Stimulated activated naive CD4-positive, alpha-beta T cell (primary cell): ENCODE measurements around the gene ZCCHC2.

ENCODE experiments used
- DNase-seq, 6 experiments: peaks; one replicate each; lab custom pipeline; 2025; lab: John Stamatoyannopoulos, UW

The ZCCHC2 gene

DNA sequence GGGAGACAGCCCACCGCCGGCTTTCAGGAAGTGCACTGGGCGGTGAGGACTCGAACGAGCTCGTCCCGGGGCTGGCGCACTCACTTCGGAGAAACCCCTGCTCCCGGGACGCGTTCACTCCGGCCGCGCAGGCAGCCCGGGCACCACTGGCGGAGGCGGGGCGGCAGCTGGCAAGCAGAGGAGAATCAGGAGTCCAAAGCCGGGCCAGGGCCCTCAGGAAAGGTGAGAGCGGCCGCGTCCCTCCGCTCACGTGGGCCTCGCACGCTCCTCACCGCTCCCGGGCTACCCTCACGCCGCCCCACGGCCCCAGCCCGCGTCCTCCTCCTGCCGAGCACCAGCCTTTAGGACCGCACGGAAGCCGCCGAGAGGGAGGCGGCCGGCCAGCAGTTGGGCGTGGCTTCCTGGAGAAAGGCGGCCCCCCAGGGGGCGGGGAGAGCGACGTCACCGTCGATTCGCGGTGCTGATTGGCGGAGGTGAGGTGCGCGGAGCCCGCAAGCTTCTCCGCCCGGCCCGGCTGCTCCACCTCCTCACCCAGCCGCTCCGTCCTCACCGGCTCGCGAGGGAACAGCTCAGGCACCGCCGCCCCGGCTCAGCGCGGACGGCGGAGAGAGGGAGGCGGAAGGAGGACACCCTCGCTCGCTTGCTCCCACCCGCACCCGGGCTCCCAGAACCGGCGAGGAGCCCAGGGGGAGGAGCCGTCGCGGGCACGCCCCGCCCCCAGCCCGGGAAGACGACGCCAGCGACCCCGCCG, at the start of gene ZCCHC2:
Gene ZCCHC2, plus strand, starts transcription at position 522 of the 751 bp plus-strand sequence. CDS start 400 bp downstream, outside the sequence.
- peak; percentile 95 to 98 (median 98) for DNase-seq

DNA sequence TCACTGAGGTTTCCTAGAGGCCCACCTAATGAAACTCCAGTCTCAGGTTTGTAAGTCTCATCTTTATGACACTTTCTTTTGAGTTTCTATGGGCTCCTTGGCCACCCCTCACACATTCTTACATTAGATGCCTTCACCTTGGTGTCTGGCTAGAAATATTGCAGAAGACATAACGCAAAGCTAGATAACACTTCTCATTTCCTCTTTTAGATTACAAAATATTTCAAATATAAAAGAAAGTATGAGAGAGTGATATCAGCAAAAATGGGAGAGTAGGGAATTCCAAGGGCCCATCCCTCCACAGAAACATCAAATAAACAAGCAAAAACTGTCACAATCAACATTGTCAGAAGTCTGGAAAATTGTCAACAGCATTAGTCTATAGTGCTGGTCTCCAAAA, 43.3 kb upstream of the ZCCHC2 start:
- DNase-seq, result no peak

GRCh38 chr18:62480927-62481326, 41.9 kb upstream of the ZCCHC2 start:
- DNase-seq, result no peak

DNA sequence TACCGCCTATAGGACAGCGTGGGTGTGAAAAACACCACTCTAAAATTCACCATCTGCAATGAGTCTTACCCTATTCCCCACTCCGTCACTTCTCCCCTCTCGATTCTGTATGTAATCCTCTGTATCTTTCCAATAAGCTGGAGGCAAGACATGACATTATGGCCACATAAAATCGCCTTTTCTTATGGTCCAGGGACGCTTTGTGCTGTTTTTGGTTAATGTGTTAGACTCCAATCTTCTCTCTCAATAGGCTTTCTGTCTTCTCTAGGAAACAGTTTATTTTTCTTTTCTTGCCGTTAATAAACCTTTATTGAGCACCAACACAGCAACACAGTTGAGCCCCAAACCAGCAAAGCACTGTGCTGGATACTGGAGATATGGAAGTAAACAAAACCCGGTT, 37.9 kb upstream of the ZCCHC2 start:
- no peak for DNase-seq

DNA sequence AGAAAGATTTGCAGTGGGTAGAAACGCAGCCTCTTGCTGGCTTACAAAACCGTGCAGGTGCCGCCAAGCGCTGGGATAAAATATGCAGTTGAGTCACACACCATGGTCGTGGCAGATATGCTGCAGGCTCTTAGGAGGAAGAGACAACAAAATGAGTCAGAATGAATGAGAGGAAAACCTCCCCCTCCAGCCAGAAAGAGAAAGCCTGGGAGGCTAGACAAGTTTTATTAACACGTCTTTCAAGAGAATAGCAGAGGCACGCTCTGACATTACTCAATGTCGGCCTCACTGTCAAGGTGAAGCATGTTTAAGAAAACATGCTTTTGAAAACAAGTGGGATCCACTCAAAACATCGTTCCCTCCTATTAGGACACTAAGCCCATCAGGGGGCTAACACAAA, 37.1 kb upstream of the ZCCHC2 start:
- DNase-seq, result no peak

DNA sequence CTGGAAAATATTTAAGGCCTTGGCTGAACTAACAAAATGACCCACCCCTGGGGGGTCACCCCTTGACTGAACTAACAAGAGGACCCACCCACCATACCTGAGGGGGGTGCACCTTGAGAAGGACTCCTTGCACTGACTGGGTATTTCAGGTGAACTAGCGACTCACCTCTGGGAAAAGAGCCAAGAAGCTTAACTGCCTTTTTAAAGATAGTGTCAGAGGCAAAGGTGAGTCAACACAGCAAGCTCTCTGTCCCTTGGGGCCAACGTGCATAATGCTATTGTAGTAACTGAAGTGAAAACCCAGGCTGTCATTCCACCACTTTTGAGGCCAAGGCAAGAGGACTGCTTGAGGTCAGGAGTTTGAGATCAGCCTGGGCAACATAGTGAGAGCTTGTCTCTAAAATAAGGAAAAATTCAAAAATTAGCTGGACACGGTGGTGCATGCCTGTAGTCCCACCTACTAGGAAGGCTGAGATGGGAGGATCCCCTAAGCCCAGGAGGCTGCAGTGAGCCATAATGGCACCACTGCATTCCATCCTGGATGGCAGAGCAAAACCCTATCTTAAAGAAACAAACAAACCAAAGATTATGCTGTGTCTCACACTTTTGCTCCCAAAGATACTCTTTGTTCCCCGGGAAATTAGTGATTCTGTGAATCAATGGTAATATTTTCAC, 36.4 kb upstream of the ZCCHC2 start:
- no peak for DNase-seq

- no peak for DNase-seq
Measured at GRCh38 chr18:62487161-62487560, 35.7 kb upstream of the ZCCHC2 start.

GRCh38 chr18:62490967-62491695, 31.7 kb upstream of the ZCCHC2 start:
- no peak for DNase-seq

DNA sequence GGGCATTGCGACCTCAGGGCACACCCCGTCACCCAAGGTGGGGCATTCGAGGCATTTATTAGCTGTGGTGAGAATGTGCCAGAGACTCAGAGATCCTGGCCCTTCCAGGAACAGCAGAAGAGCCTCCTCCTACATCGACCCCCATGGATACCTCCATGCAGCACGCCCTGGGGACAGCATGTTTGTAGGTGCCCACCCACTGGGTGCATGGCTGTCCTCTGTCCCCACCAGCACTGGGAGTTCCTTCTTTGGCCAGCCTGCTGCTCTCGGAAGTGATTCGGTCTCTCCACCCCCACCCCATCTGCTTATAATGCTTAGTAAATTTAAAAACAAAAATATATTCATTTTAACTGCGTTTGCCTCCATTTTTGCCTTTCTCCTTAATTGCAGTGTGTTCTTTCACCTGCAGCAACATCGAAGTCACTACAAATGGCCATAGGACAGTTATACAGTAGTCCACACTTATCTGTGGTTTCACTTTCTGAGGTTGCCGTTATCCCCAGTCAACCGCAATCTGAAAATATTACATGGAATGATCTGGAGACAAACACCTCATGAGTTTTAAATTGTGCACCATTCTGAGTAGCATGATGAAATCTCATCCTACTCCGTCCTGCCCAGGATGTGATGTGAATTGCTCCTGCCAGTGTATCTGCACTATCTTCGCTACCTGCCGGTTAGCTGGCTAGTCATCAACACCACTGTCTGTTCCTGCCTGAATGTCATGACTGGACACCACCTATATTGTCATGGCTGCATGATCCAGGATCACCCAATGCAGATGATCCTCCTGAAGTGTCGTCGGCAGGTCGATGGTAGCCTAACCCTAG, 29.6 kb upstream of the ZCCHC2 start:
- DNase-seq, result no peak

DNA sequence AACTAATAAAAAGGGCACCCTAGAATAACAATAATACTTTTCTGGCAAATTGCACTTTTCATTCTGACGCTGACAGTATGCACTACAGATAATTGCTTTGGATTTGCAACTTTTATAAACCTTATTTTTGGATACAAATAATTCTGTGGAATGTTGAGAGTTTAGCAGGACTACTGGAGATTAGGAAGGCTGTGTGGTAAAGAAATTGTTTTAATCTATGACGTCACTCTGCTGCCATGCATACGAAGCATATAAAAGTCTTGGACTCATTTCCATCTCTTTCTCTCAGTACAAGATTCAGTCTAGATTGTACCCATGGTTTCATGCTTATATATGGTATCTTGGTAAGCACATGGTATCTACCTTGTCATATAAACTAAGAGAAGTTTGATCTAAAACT, 28.1 kb upstream of the ZCCHC2 start:
- DNase-seq, result no peak

GRCh38 chr18:62496262-62496661, 26.6 kb upstream of the ZCCHC2 start:
- DNase-seq, result no peak

GRCh38 chr18:62497190-62497772, 25.5 kb upstream of the ZCCHC2 start:
- DNase-seq, result no peak

DNA sequence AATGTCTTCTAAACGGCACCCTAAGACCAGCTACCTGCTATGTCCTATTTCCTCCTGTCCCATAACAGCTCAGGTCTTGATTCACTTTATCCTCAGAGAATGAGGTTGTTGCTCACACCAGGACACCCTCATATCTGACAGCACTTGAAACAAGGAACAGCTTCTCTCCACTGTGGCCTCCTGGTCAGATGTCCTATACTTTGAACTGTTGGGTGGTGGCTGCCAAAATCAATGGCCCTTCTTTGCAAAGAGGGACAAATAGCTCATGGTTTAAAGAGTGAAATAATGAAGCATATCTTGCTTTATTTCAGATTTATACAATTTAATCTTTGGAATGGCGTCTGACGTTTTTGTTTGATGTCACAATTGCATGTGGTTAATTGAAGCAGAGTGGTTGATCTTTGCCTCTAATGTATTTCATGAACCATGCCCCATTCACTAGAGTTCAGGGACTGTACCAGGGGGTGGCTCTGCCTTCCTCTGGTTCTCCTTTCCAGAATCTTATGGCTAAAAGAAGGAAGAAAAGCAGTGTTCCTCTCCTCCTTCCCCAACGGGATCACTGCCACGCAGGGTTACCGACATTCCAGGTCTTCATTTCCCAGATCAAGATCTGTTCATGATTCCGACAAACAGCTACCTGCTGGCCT, 24.1 kb upstream of the ZCCHC2 start:
- no peak for DNase-seq

GRCh38 chr18:62499263-62499650, 23.6 kb upstream of the ZCCHC2 start:
- DNase-seq, result no peak

DNA sequence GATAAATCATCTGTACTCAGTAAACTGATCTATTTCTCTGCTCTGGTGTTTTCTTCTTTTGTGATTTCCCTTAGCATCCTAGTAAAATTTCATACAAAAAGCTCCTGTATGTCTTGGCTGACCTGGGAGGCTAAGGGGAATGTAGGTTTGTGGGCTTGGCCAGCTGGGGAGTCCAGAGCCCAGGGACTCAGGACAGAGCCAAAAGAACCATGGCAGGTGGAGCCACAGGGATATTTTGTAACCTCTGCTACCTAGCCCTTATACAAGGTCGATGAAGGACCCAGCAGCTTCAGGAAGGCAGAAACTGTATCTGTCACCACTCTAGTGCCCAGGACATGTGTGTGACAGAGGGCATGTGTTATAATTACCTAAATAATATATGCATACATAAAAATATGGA, 22.7 kb upstream of the ZCCHC2 start:
- DNase-seq, result no peak

DNA sequence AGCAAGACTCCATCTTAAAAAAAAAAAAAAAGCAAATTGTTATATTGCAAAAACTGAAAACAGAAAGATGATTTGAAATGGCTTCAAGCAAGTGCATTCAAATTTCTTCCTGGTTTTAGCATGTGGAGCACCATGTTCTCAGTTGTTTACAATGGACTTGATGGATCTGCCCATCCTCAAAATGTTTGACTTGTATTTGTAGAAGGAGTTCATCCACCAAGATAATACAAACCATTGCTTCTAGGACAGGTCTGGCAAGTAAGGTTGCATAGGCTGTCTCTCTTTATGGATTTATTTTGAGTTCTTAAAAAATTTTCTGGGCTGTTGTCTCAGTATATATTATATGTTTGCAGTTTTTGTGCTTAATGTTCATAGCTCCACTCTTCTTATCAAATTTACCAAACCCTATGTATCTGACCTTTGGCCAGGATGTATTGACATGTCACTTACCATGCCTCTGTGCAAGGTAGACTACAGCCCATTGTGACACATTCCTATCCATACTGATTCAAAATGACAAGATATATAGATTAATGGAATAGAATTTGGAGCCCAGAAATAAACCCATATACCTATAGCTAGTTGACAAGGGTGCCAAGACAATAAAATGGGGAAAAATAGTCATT, 21.7 kb upstream of the ZCCHC2 start:
- DNase-seq, result no peak

- DNase-seq, result peak in 4 of 6 experiments; percentile 6 to 51 (median 38)
Measured at GRCh38 chr18:62505669-62506494, 16.9 kb upstream of the ZCCHC2 start.

GRCh38 chr18:62506495-62507143, 16.2 kb upstream of the ZCCHC2 start:
- peak in 1 of 6 experiments; percentile 30 for DNase-seq

- DNase-seq, result no peak
Measured at GRCh38 chr18:62509779-62510178, 13.0 kb upstream of the ZCCHC2 start.
